Fibroblast of gingiva (primary cell): ENCODE measurements around the gene NRP1.
A peak's percentile ranks its signal among the peaks of the same experiment; 100 is the strongest.

Experiments
- DNase-seq: peaks from one replicate; pipeline ENCODE4 v3.0.0-alpha.2; 2011; ENCODE audit warnings: low read depth

The NRP1 gene

DNA sequence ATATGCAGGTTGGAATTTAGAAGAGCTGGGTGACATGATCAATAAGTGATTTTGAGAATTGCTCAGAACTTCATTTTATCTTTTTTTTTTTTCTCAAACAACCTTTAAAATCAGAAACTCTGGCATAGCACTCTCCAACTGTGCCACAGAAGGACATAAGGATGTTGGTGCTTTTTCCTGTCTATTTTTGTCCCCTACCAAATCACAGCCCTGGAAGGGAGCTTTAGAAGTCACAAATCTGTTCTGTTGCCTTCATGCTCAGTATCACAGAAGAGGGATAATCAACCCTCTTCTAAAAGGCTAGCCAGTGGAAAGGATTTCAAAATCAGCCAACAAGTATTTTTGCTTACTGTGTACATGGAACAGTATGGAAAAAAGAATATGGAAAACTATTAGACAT lies 14.8 kb upstream of the NRP1 start:
- no peak for DNase-seq

DNA sequence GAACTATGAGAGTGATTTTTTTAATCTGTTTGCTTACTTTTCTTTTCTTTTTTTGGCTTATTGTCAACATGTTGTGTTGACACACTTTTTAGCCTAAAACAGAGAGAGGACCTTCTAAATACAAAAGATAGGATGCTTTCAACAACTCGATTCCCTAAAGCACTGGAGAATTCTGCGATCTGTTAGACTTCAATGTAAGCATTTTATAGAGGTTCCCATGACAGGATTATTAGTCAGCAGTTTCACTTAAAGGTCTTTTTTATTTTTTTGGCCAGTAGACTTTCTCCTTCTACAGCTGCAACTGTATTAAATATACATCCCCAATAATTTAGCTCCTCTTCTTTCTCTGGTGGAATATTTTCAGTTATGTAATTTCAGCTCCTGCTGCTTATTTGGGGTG lies 12.7 kb upstream of the NRP1 start:
- no peak for DNase-seq

DNA sequence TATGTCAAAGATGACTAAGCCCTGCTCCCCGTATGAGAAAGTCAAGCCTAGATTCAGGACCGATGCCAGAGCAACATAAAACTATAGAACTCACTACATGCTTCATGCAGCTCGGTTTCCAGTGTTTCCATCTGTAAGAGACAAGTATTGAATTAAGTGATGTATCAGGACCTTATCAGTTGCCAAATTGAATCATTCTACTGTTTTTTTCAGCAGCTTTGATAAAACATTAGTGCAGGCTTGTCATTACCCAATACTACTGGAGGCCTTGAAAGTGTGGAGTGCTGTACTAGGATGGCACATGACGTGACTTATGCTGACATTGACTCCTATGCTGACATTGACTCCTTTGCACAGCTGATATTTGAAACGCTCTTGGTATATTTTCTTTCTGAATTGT lies 10.8 kb upstream of the NRP1 start:
- no peak for DNase-seq

DNA sequence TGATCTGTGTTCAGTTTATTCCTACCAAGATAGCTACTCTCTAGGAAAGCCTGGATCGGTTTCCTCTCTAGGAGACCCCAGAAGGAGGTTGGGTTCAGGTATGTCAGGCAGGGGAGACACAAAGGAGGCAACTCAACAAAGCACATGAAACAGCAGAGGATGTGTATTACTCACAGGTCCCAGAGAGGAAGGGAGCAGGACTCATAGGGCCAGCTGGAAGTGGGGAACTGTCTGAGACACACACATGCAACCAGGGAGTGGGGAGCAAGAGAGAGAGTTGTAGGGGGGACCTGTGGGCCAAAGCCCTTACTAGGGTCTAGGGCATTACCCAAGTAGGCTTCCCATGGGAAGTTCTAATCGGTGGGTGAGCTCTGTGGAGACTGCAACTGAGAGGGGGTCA lies 10.2 kb upstream of the NRP1 start:
- DNase-seq: no peak

DNA sequence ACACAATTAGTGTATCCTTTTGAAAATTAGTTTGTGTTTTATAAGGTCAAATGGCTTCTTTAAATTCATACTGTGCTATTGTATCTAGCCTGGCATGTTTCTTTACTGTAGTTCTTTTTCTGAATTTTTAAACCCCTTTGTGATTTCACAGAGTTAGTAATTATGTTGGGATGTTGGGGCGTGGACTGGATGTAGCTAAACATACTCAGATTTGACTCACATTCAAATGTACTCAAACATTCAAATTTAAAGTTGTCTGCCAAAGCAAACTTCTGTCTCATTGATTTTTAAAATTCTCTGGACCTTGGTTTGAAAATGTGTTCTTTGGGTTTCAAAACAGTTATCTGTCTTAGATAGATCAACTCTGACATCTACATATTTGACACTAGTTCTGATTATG lies 7.2 kb upstream of the NRP1 start:
- no peak for DNase-seq

DNA sequence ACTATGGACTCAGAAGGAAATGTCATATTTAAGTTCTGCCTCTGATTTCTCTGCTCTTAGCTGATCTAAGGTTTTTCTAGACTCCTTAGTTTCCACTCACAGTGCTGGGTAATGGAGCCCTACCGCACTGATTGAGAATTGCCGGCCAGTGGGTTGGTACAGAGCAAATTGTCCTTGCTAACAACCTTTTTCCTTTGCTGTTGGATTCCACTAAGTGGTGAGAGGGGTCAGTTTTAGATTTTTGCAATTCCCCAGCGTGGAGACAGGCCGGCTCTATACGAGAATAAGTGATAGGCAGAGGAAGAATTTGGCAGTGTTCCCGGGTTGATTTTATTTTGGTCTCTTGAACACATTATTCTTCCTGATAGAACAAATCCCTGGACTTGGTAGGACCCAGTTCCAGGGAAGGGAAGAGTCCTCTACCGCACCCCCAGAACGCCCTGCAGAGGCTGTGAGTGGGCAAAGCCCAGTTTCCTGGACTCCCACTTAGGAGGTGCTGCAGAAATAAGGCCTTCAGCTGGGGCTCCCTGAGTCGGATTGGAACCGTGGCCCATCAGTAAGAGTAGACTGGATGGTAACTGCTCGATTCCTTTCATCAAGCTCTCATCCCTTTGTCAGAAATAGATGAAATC lies 3.0 kb upstream of the NRP1 start:
- peak; percentile 83 for DNase-seq

DNA sequence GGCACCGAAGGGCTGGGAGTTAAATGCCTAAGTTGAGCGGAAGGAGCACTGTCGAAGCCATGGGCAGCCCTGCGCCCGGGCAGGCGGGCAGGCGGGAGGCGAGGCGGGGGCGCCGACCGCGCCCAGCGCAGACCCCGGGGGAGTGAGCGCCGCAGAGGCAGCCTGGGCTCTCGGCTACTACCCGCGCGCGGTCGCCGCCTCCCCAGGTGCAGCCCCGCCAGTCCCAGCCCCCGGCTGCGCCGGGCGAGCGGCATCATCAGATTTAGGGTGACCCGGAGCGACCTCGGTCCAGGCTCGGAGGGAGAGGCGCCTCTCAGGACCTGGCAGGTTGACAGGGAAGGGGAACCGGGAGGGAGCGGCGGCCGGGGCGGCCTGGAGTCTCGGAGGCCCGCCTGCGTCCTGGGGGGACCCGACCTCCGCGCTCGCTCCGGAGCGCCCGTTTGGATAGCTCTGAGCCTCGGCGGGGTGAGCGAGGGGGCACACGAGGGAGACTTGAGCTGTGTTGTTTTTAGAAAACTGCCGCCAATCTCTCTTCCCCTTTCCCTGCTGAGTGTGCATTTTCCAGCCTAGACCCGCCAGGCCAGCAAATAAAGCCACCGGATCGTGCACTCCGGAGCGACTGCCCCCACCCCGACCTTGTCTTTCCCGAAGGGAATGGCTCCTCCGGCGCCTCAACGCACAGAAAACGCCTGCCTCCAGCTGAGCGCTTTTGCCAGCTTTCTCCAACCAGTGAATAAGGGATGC lies 2.3 kb upstream of the NRP1 start:
- peak; percentile 42 for DNase-seq

DNA sequence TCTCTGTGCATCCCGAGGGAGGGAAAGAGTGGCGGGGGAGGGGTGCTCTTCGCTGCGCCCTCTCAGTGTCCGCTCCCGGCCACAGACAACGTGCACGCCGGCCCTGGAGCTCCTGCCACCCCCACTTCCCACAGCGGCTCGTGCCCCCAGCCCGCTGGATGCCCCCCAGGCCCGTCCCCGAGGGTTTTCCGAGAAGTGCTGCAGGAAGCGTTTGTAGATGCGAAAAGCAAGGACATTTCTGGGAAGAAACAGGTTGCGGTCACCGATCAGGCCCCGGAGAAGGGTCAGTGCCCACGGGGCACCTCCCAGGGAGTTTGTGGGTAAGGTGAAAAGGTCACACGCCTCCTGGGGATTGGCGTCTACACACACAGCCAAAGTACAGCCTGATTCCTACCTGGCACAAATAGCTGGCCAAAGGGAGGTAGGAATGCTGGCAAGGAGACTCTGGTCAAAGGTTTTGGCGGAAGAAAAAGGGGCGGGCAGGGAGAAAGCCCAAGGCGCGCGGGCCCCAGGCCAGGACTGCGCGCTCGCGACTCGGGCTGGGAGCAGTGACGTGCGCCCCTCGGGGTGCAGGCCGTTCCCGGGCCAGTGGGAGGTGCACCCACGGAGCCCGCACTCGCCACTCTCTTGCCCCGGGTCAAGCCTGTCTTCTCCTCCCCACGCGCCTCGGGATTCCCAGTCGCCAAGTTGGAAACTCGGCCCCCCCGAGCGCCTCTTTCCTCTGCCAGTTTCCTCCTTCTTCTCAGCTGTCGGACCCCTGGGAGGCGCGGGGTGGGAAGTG lies 1.5 kb upstream of the NRP1 start:
- DNase-seq: peak; percentile 92

DNA sequence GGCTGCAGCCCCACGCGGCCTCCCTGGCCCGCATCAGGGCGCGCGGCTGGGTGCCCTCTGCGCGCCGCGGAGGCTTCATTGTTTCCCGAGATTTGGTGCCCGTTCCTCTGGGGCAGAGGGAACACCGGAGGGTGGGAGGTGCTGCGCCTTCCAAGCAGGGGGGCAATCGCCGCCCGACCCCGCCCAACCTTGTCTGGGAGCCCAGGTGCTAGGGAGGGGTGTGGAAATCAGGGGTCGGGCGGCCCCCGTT lies 1.0 kb upstream of the NRP1 start:
- DNase-seq: peak; percentile 35

DNA sequence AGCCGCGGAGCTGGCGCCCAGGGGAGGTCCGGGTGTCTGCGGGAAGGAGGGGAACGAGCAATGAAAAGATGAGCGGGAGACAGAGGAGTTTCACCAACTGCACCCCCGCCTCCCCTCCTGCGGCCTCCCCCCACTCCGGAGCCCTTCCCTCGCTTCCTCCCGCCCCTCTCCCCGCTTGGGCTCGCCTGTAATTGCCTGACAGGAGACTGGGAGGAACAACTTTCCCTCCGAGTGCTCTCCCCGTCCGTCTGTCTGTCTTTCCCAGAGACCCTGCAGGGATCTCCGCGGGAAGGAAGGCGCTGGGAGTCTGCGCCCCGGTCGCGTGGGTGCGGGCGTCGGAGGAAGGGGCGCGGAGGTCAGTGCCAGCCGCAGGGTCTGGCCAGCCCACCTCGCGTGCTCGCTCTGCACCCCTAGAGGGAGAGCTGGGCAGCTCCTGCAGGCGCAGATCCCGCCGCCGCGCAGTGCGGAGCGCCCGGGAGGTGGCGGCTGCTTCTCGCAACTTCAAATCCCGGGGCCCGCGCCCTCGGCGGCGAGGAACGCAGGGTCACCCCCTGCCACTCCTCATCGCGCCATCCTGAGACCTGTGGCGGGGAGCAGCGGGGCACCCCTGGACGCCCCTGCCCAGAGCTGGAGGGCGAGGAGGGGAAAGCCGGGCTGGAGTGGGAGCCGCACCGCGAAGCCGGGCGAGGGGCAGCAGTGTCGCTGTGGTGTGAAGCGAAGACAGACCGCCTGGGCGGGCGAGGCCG lies 511 bp upstream of the NRP1 start:
- DNase-seq: peak; percentile 96

DNA sequence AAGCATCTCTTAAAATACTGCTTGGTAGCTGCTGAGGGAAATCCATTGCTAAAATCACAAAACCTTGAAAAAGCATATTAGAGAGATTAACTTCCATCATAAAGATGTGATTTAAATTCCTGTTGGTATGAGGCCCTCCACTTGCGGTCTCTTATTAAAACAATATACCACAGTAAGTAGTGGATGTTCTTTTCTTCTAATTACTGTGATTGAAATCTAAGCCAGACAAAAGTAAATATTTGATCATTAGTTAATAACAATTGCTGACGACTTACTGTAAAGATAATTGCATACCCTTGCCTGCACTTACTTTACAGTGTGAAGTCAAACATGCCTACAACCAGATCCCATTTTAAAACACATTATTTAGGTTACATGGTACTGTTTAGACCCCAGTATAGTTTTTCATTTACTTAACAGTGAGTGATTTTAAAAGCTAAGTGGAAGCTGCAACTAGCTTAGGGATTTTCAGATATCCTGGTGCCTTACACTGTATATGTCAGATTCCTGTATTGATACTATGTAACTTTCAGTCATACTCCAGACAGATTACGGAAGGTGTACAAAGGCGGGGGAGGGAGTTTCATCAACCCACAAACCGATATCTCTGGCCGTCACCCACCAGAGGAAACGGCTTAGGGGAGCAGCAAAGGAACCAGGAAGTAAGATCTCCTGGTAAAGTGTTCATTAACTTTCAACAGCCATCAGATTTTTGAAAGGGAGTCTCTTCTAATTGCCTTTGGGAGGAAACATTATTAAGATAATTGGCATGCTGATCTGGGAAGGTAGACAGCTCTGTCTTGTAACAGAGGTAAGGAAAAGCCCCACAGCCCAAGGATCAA lies 986 bp downstream of the NRP1 start:
- no peak for DNase-seq

DNA sequence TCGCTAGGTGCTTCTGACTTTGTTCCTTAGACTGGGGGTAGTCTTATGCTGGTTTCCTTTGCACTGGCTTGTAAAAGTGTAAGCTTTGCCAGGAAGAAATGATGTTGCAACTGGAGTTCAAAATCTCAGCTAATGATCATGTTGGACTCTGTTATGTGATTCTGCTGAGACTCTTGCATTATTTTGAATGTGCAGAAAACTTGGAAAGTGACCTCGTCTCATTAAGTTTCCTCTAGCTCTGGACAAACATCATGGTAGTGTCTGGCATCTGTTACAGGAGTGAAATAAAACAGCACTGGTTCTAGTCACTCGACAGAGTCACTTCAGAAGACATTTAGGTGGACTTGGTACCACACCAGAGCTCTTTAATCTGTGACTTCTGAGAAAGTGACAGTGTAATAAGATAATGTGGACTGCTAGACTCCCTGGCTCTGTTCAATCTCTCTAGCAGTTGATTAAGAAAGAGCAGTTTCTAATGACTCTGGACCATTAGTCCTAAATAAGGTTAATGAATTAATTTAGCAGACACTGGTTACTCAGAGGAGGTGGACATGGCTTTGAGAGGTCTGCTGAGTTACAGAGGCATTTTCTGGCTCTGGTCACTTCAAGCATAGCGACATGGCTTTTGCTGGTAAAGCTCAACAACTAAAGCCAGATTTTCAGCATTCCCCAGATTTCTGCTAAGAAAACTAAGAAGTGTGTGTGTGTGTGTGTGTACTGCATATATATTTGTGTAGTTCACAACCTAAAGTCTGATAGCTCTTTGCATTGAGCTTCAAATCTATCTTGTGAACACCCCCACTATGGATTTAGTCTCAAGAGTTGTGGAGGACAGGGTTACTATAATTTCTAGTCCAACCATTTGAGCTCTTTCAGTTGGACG lies 2.0 kb downstream of the NRP1 start:
- DNase-seq: peak; percentile 88

DNA sequence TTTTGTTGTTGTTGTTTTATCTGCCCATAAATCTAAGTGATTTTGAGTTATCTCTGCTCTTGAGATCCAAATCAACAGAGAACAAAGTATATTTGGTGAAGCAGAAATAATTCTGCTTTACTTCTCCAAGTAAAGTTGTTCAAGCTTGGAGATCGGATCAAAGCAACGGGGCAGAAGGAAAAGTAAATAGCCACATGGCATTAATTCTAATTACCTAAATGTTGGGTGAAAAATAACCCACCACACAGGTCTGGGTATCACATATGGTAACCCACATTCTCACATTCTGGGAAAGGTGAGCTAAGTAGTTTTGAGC lies 3.1 kb downstream of the NRP1 start:
- no peak for DNase-seq

DNA sequence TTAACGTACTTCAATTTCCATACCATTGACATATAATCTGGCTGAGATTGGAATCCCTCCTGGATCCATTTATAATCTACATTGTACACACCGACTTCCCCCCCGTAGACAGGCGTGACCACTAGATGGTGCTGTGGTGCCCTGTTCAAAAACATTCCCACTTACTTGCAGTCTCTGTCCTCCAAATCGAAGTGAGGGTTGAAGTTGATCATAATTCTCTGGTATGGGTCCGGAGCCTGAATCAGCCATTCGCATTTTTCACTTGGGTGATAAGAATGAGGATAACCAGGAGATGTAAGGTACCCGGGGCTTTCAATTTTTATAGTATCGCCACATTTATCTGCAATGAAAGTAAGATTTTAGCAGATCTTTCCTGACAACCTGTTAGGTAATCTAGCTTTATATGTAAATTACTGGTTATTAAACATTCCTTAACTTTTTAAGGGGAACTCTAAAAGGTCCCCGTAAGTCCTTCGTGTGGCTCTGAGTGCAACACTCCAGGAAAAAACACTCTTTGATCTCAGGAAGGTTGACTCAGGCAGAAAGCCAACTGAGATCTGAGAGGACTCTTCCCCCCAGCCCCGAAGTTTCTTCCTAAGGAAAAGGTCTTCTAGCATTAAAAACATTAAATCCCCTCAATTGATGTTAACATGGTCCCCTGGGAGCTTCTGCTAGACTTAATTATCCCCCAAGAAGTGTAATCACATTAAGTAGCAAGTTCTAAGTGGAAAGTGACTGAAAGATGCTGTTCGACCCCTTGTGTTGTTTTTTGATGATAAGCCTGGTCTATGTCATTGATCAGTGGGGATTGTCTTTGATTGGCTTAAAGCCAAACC lies 3.7 kb downstream of the NRP1 start:
- DNase-seq: peak; percentile 79

DNA sequence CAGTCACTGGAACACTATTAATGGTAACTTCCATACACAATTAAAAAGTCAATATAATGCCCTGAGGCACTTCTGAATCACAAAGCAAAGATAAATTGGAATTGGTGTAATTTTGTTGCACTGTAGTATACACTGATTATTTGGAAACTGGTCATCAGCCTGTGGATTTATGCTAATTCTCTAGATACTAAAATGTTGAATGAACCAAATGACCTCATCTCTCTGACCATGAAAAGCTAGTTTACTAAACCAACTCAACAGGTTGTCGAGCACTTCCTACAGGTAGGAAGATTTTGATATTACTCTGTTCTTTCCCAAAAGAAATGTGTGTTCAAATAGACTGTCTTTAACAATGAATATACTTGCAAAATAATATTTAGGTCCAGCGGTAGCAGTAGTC lies 5.3 kb downstream of the NRP1 start:
- DNase-seq: no peak

DNA sequence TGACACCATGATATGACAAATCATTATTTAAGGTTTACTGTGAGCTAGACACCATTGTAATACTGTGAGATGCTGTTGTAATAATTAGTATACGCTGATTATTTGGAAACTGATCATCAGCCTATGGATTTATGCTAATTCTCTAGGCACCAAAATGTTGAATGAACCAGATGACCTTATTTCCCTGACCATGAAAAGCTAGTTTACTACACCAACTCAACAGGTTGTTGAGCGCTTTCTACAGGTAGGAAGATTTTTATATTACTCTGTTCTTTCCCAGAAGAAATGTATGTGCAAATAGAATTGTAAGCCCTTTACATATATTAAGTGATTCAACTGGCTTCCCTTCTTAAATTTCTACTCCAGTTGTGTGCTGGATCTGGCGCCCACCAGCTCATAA lies 6.2 kb downstream of the NRP1 start:
- DNase-seq: no peak

DNA sequence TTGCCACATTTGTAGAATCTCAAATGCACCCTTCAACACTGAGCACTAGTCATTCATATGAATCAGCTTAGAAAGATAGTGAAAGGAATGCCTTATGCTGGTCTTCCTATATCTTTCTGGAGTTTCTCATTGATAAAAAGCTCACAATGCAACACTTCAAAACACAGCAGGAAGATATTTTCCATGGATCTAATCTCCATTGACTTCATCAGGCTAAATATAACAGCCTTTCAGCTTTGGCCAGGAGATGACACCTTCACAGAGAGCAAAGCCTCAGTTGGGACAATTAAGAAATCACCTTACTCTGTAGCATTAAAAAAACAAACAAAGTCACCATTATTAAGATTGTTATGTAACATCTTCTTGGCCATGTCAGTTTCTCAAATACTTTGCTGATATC lies 6.7 kb downstream of the NRP1 start:
- DNase-seq: no peak

DNA sequence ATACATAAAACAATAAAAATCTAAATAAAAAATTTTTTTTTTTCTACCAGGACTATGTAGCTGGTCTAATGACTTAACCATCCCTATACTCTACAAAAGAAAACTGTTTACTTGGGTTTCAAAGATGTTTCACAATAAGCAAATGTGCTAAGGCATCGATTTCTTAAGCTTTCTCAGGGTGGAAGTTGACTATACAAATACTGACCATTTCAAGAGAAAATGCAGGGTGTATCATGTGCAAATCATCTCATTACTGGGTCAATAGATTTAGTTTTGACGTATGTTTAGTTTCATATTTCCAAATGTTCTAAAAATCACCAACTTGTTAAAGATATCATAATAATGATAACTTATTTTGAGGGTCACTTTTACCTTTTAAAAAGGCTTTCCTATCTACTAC lies 7.5 kb downstream of the NRP1 start:
- DNase-seq: peak; percentile 70

DNA sequence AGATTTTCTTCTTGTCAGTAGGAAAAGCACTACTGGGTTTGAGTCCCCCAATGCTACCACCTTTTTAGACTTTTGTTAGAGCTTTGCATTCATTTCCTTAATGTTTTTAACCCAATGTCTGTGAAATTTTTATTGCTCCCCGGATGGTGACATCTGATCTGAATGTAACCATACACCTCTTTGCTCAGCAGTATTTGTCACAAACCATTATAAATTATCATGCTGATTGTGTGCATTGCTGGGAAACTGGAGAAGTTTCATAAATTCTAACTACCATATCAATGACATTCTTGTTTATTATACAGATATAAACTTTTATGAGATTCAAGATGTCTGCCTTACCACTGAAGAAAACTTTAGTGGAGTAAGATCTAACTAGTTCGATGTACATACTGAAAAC lies 8.5 kb downstream of the NRP1 start:
- DNase-seq: peak; percentile 67

DNA sequence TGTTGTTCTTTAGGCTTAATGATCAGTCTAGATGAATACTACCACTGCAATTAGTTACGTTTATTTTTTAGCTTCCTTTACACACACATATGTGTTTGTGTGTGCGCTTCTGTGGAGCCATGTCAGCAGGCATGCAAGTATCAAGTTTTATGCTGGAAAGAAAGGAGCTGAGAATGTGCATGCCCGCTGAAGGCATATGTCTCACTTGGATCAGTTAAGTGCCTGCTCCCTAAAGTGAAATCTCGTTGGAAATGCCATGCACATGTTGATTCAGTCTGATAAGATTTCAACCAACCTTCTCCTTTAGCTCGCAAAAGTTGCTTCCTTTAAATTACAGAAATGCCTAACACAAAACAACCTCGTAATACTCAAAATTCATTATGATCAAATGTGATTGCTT lies 10.7 kb downstream of the NRP1 start:
- DNase-seq: no peak
